Fibroblast of skin of left biceps (primary cell): Measurements from ENCODE around the gene RPL10A.
A peak's percentile ranks its signal among the peaks of the same experiment; 100 is the strongest.

Experiments
- DNase-seq, 2 experiments: peaks; one replicate each; pipeline ENCODE4 v3.0.0-alpha.2; 2013; ENCODE audit warnings: low read depth in 2 of 2

RPL10A gene

GRCh38 chr6:35475573-35475972 lies 7.4 kb downstream of the RPL10A start:
- no peak for DNase-seq

GRCh38 chr6:35476004-35476403 lies 7.8 kb downstream of the RPL10A start:
- no peak for DNase-seq

DNA sequence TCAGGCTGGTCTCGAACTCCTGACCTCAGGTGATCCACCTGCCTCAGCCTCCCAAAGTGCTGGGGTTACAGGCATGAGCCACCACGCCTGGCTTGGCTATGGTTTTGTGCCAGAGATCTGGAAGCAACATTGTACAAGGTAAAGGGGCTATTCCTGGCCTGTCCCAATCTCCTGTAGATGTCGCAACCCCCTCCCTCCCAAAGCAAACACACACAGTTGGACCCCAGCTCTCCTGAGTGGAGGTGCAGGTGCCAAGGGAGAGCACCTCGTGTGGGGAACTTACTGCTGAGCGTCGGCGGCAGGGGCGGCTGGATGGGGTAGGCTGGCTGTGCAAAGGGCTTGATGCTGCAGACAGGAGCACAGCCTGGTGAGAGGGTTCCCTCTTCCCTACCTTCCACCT lies 8.8 kb downstream of the RPL10A start:
- DNase-seq = no peak

DNA sequence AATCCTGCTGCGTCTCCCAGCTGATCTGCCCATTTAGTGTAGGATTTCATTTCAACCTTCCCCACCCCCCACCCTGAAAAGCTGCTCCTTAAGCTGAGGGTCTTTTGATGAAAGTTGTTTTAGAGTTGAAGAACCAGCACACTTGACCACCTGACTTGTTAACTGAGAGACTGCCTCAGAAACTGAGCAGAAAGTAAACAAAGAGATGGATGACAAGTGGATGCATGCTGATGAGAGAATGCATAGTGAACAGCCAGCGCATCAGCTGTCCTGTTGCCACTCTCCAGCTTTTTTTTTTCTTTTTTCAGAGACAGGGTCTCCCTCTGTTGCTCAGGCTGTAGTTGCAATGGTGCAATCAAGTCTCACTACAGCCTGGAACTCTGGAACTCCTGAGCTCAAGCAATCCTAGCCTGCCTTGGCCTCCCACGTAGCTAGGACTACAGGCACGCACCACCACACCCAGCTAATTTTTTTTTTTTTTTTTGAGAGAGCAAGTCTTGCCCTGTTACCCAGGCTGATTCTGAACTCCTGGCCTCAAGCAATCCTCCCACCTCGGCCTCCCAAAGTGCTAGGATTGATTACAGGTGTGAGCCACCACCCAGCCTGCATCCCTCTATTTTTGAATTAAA lies 9.5 kb downstream of the RPL10A start:
- DNase-seq = no peak

- no peak for DNase-seq
These were observed 10.1 kb downstream of the RPL10A start for GRCh38 chr6:35478259-35478658.

GRCh38 chr6:35480176-35480575 lies 12.0 kb downstream of the RPL10A start:
- DNase-seq = no peak

GRCh38 chr6:35481226-35481625 lies 13.0 kb downstream of the RPL10A start:
- DNase-seq = no peak

GRCh38 chr6:35483062-35483461 lies 14.9 kb downstream of the RPL10A start:
- no peak for DNase-seq

GRCh38 chr6:35483490-35483889 lies 15.3 kb downstream of the RPL10A start:
- no peak for DNase-seq

DNA sequence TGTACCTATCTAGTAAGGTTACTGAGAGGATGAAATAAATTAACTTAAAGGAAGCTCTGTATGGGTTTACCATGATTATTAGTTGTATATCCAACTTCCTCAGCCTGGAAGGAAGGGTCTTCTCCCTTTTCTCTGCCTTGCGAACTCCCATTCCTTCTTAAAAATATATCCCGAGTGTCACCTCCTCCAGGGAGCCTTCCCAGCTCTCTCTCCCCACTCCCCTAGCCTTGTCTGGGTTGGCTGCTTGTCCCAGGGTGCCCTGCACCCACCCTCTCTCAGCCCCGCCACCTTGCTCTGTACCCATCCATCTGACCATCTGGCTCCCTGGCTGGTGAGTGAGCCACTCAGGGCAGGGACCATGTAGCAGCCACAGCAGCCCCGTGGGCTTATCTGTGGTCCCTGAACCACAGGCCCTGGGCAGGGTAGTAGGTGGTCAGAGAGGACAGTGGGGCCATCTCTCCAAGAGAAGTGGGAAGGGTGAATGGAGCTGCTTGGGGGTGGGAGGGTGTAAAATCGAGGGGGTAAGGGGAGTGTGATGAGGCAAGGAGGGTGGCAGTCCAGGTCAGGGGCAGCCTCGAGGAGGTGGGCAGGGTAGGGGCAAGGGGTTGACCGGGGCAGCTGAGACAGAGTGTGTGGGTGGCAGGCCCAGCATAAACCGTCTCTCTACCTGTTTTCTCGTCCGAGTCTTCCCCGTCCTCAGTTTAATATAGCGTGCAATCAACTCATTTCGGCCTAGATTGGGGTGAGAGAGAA lies 15.9 kb downstream of the RPL10A start:
- DNase-seq = no peak

GRCh38 chr6:35484921-35485392 lies 16.8 kb downstream of the RPL10A start:
- DNase-seq = no peak

- no peak for DNase-seq
These were observed 17.2 kb downstream of the RPL10A start for GRCh38 chr6:35485402-35485877.

DNA sequence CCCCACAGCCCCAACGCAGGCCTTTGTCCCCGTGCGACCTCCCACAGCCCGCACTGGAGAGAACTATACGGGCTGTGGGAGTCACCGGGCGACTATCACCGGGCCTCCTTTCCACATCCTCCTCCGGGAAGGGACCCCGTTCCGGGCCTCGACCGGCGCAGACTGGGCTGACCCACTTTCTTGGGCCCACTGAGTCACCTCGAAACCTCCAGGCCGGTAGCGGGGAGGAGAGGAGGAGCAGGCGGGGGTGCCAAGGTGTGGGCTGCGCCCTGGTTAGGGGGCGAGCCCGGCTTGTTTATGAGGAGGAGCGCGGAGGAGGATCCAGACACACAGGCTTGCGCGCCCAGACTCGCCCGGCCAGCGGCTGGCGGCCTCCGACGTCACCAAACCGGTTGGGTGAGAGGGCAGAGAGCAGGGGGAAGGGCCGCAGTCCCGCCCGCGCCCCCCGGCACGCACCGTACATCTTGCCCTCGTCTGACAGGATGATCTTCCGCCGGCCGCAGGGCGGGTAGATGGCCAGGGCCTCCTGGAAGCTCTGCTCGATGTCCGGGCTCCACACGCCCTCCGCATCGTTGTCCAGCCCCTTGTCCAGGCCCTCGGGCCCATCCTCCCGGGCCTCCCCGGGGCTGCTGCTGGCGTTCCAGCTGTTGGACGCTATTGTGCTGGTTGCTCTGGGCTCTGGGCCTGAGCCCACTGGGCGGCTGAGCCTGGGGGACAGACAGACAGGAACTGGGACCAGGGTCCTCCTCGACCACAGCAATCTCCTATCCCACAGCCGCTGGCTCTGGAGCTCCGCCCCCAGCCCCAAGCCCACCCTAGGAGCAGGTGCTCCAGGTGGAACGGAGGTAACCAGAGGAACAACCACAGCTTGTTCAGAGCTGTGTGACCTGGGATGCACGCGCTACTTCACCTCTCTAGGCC lies 18.1 kb downstream of the RPL10A start:
- DNase-seq = no peak

- no peak for DNase-seq
These were observed 19.7 kb downstream of the RPL10A start for GRCh38 chr6:35487658-35488516.

DNA sequence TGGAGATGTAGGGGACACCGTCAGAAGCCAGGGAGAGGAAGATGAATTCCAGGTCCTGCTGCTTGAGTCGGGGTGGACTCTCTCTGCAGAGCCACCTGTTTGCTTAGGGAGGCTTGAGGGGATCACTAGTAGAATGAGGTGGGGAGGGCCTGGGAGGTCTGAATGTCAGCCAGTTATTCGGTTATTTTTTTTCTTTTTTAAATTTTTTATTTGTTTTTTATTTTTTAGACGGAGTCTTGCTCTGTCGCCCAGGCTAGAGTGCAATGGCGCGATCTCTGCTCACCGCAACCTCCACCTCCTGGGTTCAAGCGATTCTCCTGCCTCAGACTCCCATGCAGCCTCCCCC lies 20.3 kb downstream of the RPL10A start:
- DNase-seq = no peak

- DNase-seq = no peak
These were observed 20.9 kb downstream of the RPL10A start for GRCh38 chr6:35489066-35489465.

- DNase-seq = peak; percentile 80 to 81
These were observed 22.0 kb downstream of the RPL10A start for GRCh38 chr6:35489995-35490791.

GRCh38 chr6:35490821-35491557 lies 22.8 kb downstream of the RPL10A start:
- DNase-seq = no peak

- DNase-seq = no peak
These were observed 23.5 kb downstream of the RPL10A start for GRCh38 chr6:35491558-35492257.
